ENCODE data around the gene COL8A2. TPM values are rescaled to one million over a fixed set of nuclear protein-coding genes. Genes with fewer than 3 reads are reported as not detected.

COL8A2 gene
- total RNA-seq, 2 donors from 2014 or later = 41.6 to 126 TPM

DNA sequence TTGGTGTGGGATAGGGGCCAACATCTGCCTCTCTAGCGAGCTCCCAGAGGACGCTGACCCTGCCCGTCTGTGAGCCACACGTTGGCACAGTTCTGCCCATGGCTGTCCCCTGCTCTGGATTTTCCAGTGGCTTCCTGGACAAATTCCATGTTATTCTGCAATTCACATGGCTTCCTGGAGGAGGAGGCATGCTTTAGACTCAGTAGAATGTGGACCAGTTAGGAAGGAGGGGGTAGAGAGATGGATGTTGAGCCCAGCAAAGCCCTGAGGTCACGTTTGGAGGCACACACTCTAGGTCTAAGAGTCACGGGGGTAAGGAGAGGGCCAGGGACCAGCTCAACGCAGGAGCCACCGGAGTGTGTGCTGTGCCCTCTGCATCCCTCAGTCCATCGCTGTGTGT lies 12.2 kb downstream of the COL8A2 start:
- ATAC-seq (ENCODE audit: insufficient number of reproducible peaks, low FRiP score, low read depth) (no peak), DNase-seq (ENCODE audit: low spot score) (no peak)
- no peaks in the 10 kb centered on the region for H3K36me3 ChIP-seq
- no peak overlapping the region for H3K4me3 ChIP-seq
- no peaks in the 10 kb centered on the region for H3K27me3 ChIP-seq (replicated peaks; ENCODE audit: insufficient read depth)
- H3K4me1 ChIP-seq (ENCODE audit: control insufficient read depth in 1 of 2, low read depth in 2 of 2) = peaks cover 17 to 36% of the 10 kb centered on the region in 2 donors
- no peak overlapping the region for H3K27ac ChIP-seq
- TF ChIP-seq, protein P1, sequence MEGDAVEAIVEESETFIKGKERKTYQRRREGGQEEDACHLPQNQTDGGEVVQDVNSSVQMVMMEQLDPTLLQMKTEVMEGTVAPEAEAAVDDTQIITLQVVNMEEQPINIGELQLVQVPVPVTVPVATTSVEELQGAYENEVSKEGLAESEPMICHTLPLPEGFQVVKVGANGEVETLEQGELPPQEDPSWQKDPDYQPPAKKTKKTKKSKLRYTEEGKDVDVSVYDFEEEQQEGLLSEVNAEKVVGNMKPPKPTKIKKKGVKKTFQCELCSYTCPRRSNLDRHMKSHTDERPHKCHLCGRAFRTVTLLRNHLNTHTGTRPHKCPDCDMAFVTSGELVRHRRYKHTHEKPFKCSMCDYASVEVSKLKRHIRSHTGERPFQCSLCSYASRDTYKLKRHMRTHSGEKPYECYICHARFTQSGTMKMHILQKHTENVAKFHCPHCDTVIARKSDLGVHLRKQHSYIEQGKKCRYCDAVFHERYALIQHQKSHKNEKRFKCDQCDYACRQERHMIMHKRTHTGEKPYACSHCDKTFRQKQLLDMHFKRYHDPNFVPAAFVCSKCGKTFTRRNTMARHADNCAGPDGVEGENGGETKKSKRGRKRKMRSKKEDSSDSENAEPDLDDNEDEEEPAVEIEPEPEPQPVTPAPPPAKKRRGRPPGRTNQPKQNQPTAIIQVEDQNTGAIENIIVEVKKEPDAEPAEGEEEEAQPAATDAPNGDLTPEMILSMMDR (IDR thresholded peaks at IDR 0.05) = no peak
- H3K9me3 ChIP-seq = no peaks in the 10 kb centered on the region

DNA sequence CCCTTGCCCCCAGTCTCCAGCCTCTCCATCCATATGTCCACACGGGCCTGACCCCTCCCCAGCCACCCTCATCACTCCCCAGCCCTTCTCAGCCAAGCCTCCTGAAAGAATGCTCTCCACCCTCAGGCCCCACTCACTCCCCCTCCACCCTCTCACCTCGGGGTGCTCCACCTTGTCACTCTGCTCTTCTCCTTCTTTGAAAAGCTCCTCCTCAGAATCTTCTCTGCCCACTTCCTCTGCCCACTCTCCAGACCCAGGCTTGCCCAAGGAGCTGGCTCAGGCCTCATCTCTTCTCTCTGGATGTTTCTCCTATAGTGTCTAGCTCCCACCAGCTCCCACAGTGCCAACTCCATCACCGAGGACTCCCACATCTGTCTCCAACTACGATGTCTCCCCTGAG lies 13.9 kb downstream of the COL8A2 start:
- TF ChIP-seq, protein P1 (IDR thresholded peaks at IDR 0.05) = no peak
- ATAC-seq (ENCODE audit: insufficient number of reproducible peaks, low FRiP score, low read depth) = no peak
- Histone ChIP-seq H3K4me3 (no peak overlapping the region), H3K9me3 (no peaks in the 10 kb centered on the region), H3K27me3 (replicated peaks; ENCODE audit: insufficient read depth) (no peaks in the 10 kb centered on the region), H3K36me3 (no peaks in the 10 kb centered on the region), H3K27ac (no peak overlapping the region), H3K4me1 (ENCODE audit: control insufficient read depth in 1 of 2, low read depth in 2 of 2) (peaks cover 10 to 20% of the 10 kb centered on the region in 2 donors)
- no peak for DNase-seq (ENCODE audit: low spot score)

DNA sequence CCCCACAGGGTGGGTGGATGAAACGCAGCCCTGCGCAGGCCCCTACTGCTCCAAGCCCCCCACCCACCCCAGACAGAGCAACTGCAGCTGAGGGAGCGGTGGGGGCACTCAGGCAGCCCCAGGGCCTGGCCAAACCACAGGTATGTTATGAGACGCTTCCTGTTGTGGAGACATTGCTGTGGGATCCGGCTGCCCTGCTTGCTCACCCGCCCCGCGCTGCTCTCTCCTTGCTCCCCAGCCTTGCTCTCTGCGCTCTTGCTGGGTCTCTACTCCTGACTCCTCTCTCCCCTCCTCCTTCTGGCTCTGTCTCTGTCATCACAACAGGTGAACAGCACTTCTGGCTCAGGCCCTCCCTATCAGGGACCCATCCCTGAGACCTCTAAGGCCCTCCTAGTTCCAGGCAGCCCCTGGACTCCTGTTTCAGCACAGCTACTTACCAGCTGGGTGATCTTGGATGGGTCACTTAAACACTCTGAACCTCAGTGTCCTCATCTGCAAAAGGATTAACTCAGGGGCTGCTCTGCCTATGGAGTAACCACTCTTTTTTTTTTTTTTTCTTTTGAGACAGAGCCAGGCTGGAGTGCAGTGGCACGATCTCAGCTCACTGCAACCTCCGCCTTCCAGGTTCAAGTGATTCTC lies 15.9 kb downstream of the COL8A2 start:
- H3K9me3 ChIP-seq = no peaks in the 10 kb centered on the region
- no peak overlapping the region for H3K4me3 ChIP-seq
- peak; percentile 4 for ATAC-seq (ENCODE audit: insufficient number of reproducible peaks, low FRiP score, low read depth)
- H3K27ac ChIP-seq = no peak overlapping the region
- no peaks in the 10 kb centered on the region for H3K27me3 ChIP-seq (replicated peaks; ENCODE audit: insufficient read depth)
- TF ChIP-seq, protein P1 (IDR thresholded peaks at IDR 0.05) = no peak
- DNase-seq (ENCODE audit: low spot score) = no peak
- H3K4me1 ChIP-seq (ENCODE audit: control insufficient read depth in 1 of 2, low read depth in 2 of 2) = no peaks in the 10 kb centered on the region
- H3K36me3 ChIP-seq = no peaks in the 10 kb centered on the region

DNA sequence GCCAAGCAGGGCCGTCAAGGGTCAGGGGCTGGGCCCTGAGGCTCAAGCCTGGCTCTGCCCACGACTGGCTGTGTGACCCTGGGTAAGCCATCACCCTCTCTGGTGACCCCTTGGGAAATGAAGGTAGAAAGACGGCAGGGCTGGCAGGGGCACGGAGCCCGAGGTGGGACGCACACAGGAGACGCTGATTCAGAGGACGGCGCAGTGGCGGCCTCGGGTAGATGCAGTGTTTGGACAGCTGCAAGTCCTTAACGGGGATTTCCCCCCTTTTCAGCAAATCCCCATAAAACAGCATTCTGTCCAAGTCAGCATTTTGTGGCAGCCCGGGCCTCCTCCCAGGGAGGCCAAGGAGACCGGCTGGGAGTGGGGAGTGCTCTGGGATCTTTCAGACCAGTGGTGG lies 16.7 kb downstream of the COL8A2 start:
- H3K27me3 ChIP-seq (replicated peaks; ENCODE audit: insufficient read depth) = no peaks in the 10 kb centered on the region
- TF ChIP-seq, protein P1 (IDR thresholded peaks at IDR 0.05) = no peak
- H3K4me3 ChIP-seq = no peak overlapping the region
- no peaks in the 10 kb centered on the region for H3K36me3 ChIP-seq
- no peak overlapping the region for H3K27ac ChIP-seq
- no peaks in the 10 kb centered on the region for H3K9me3 ChIP-seq
- H3K4me1 ChIP-seq (ENCODE audit: control insufficient read depth in 1 of 2, low read depth in 2 of 2) = no peaks in the 10 kb centered on the region
- ATAC-seq (ENCODE audit: insufficient number of reproducible peaks, low FRiP score, low read depth) = no peak
- no peak for DNase-seq (ENCODE audit: low spot score)

DNA sequence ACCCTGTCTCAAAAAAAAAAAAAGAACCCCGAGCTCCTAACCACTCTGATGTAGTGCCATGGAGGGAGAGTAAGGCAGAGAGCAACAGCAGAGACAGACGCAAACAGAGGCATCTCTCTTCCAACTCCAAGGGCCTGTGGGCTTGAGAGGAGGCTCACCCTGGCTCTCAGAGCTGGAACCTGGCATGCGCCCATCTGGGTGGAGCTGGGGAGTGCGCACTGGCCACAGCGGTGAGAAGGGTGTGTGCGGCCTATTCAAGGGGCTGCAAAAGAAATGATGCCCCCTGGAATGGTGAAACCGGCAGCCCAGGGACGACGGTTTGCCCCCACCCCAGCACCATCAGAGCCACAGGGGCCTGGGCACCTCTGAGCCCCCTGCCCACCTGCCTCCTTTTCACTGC lies 17.6 kb downstream of the COL8A2 start:
- DNase-seq (ENCODE audit: low spot score) = no peak
- Histone ChIP-seq H3K36me3 (no peaks in the 10 kb centered on the region), H3K27ac (no peak overlapping the region), H3K4me3 (no peak overlapping the region), H3K27me3 (replicated peaks; ENCODE audit: insufficient read depth) (no peaks in the 10 kb centered on the region), H3K4me1 (ENCODE audit: control insufficient read depth in 1 of 2, low read depth in 2 of 2) (no peaks in the 10 kb centered on the region), H3K9me3 (no peaks in the 10 kb centered on the region)
- TF ChIP-seq, protein P1 (IDR thresholded peaks at IDR 0.05) = no peak
- no peak for ATAC-seq (ENCODE audit: insufficient number of reproducible peaks, low FRiP score, low read depth)
